Stimulated activated CD4-positive, alpha-beta T cell treated with anti-CD3 and anti-CD28 coated beads, Interleukin-1b, Interleukin-23, amount 100 ng/mL, for 4 hours (primary cell): Measurements from ENCODE around the gene DNMBP.

ENCODE experiments used
- DNase-seq, 2 donors: peaks; one replicate each; pipeline ENCODE4 v3.0.0-alpha.2; 2020; ENCODE audit warnings: low read depth in 2 of 2

DNMBP gene

GRCh38 chr10:100009793-100010676, at the start of gene DNMBP:
TSS of gene DNMBP (minus strand) at chr10:100009947. CDS start at chr10:99972124, 37,823 bp downstream.
- DNase-seq = peak; percentile 74 to 84

- no peak for DNase-seq
Observed at GRCh38 chr10:100057948-100058347, 48.2 kb upstream of the DNMBP start.

GRCh38 chr10:100053686-100054460, 44.1 kb upstream of the DNMBP start:
- DNase-seq = no peak

- peak; percentile 80 to 84 for DNase-seq
Observed at GRCh38 chr10:100046021-100046486, 36.3 kb upstream of the DNMBP start.

GRCh38 chr10:100045592-100045991, 35.8 kb upstream of the DNMBP start:
- DNase-seq = no peak

GRCh38 chr10:100043796-100044195, 34.0 kb upstream of the DNMBP start:
- DNase-seq = no peak

GRCh38 chr10:100043344-100043743, 33.6 kb upstream of the DNMBP start:
- DNase-seq = no peak

GRCh38 chr10:100041306-100042002, 31.7 kb upstream of the DNMBP start:
- no peak for DNase-seq

- no peak for DNase-seq
Observed at GRCh38 chr10:100038561-100039071, 28.9 kb upstream of the DNMBP start.

GRCh38 chr10:100037758-100038315, 28.1 kb upstream of the DNMBP start:
- no peak for DNase-seq

- DNase-seq = no peak
Observed at GRCh38 chr10:100036850-100037249, 27.1 kb upstream of the DNMBP start.

GRCh38 chr10:100033766-100034418, 24.1 kb upstream of the DNMBP start:
- DNase-seq = no peak

GRCh38 chr10:100027416-100027815, 17.7 kb upstream of the DNMBP start:
- no peak for DNase-seq

- DNase-seq = no peak
Observed at GRCh38 chr10:100025576-100025975, 15.8 kb upstream of the DNMBP start.

- no peak for DNase-seq
Observed at GRCh38 chr10:100024748-100025147, 15.0 kb upstream of the DNMBP start.

- no peak for DNase-seq
Observed at GRCh38 chr10:100022403-100022802, 12.7 kb upstream of the DNMBP start.

GRCh38 chr10:100021322-100021721, 11.6 kb upstream of the DNMBP start:
- DNase-seq = no peak

GRCh38 chr10:100020886-100021253, 11.1 kb upstream of the DNMBP start:
- no peak for DNase-seq

- no peak for DNase-seq
Observed at GRCh38 chr10:100020142-100020885, 10.6 kb upstream of the DNMBP start.

- DNase-seq = no peak
Observed at GRCh38 chr10:100019787-100020141, 10.0 kb upstream of the DNMBP start.
